Measurements from ENCODE around the gene CEP44. TPM values are rescaled to one million over a fixed set of nuclear protein-coding genes. Genes with fewer than 3 reads are reported as not detected.

The CEP44 gene
- polyA plus RNA-seq, 1 donor from 2014 or later: 19.3 TPM

GRCh38 chr4:174307694-174308093 is 24.0 kb downstream of the CEP44 start:
- H3K4me2 ChIP-seq (ENCODE audit: low read length): no peak overlapping the region
- no peaks in the 10 kb centered on the region for H3F3A ChIP-seq (ENCODE audit: insufficient read depth, low read length, poor library complexity, severe bottlenecking)
- H3K9me2 ChIP-seq (ENCODE audit: insufficient read depth, low read length): no peaks in the 10 kb centered on the region
- H3K9ac ChIP-seq (ENCODE audit: low read length): no peak overlapping the region
- no peaks in the 10 kb centered on the region for H4K20me1 ChIP-seq (ENCODE audit: insufficient read depth)
- no peaks in the 10 kb centered on the region for H3K27me3 ChIP-seq (ENCODE audit: insufficient read depth, low read depth, low read length)
- no peaks in the 10 kb centered on the region for H3K36me3 ChIP-seq (ENCODE audit: insufficient read depth, low read length)
- no peak overlapping the region for H3K4me3 ChIP-seq (ENCODE audit: low read length)
- H3K79me2 ChIP-seq (replicated peaks; ENCODE audit: insufficient read depth, low read length): no peaks in the 10 kb centered on the region
- H3K9me3 ChIP-seq (ENCODE audit: low read length): no peaks in the 10 kb centered on the region
- no peak overlapping the region for H2AFZ ChIP-seq (ENCODE audit: low read depth, low read length)
- no peak overlapping the region for H3K27ac ChIP-seq (ENCODE audit: low read length)
- no peak for TF ChIP-seq MXI1 (conservative IDR thresholded peaks at IDR 0.05; ENCODE audit: poor library complexity, severe bottlenecking)
- TF ChIP-seq POLR2AphosphoS5 (IDR thresholded peaks at IDR 0.05): no peak

DNA sequence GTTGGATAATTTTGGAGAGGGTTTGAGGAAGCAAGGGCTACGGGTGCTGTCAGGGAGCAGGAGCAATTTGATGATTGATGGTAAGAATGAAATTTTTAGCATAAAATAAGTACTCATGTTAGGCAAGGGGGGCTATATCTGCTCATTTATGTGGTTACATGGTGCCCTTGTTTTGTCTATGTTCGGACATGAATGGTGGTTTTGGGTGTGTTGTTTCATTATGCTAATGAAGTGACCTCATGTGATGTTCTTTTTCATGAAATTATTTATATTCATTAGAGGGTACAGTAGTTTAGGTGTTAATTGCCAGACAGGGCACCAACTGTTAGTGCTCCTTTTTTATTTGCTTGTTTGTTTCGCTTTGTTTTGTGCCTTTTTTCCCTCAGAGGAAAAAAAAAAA is 29.3 kb downstream of the CEP44 start:
- H2AFZ ChIP-seq (ENCODE audit: low read depth, low read length): no peak overlapping the region
- H3K9me2 ChIP-seq (ENCODE audit: insufficient read depth, low read length): no peaks in the 10 kb centered on the region
- no peak overlapping the region for H3K27ac ChIP-seq (ENCODE audit: low read length)
- H3F3A ChIP-seq (ENCODE audit: insufficient read depth, low read length, poor library complexity, severe bottlenecking): no peaks in the 10 kb centered on the region
- H3K4me2 ChIP-seq (ENCODE audit: low read length): no peak overlapping the region
- no peak for TF ChIP-seq RAD21 (conservative IDR thresholded peaks at IDR 0.05)
- no peak for TF ChIP-seq CTCF (IDR thresholded peaks at IDR 0.05; ENCODE audit: poor library complexity, severe bottlenecking)
- TF ChIP-seq EZH2 (IDR thresholded peaks at IDR 0.05; ENCODE audit: borderline replicate concordance, insufficient read depth, low read length, poor library complexity, severe bottlenecking): no peak
- TF ChIP-seq EP300 (conservative IDR thresholded peaks at IDR 0.05; ENCODE audit: poor library complexity, severe bottlenecking): no peak
- TF ChIP-seq TAF1 (IDR thresholded peaks at IDR 0.05; ENCODE audit: low read depth): no peak
- TF ChIP-seq MXI1 (conservative IDR thresholded peaks at IDR 0.05; ENCODE audit: poor library complexity, severe bottlenecking): no peak
- no peak overlapping the region for H3K4me3 ChIP-seq (ENCODE audit: low read length)
- no peaks in the 10 kb centered on the region for H3K36me3 ChIP-seq (ENCODE audit: insufficient read depth, low read length)
- no peaks in the 10 kb centered on the region for H3K27me3 ChIP-seq (ENCODE audit: insufficient read depth, low read depth, low read length)
- no peaks in the 10 kb centered on the region for H3K79me2 ChIP-seq (replicated peaks; ENCODE audit: insufficient read depth, low read length)
- no peak overlapping the region for H3K9ac ChIP-seq (ENCODE audit: low read length)
- no peaks in the 10 kb centered on the region for H4K20me1 ChIP-seq (ENCODE audit: insufficient read depth)
- no peaks in the 10 kb centered on the region for H3K9me3 ChIP-seq (ENCODE audit: low read length)

DNA sequence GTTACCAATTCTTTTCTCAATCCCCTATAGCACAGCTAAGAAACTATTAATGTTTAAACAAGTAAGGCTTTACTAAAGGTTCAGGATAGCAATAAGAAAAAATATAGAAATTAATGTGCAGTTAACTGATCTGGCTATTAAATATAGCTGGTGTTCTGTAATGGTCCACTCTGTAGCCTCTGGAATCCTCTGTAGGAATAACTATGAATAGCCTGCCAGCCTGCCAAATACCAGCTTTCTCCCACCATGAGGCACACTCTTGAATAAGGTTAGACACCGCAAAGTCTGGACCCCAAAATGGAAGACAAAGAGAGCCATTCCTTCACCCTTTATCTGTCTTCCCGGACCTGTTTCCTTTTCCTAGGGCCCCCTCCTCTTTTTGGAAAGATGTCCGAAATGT is 30.6 kb downstream of the CEP44 start:
- Histone ChIP-seq H3K36me3 (ENCODE audit: insufficient read depth, low read length) (no peaks in the 10 kb centered on the region), H3K4me3 (ENCODE audit: low read length) (no peak overlapping the region), H3K9ac (ENCODE audit: low read length) (no peak overlapping the region), H3F3A (ENCODE audit: insufficient read depth, low read length, poor library complexity, severe bottlenecking) (no peaks in the 10 kb centered on the region), H3K79me2 (replicated peaks; ENCODE audit: insufficient read depth, low read length) (no peaks in the 10 kb centered on the region), H3K27ac (ENCODE audit: low read length) (no peak overlapping the region), H3K4me2 (ENCODE audit: low read length) (no peak overlapping the region), H3K9me2 (ENCODE audit: insufficient read depth, low read length) (no peaks in the 10 kb centered on the region), H2AFZ (ENCODE audit: low read depth, low read length) (no peak overlapping the region), H3K27me3 (ENCODE audit: insufficient read depth, low read depth, low read length) (no peaks in the 10 kb centered on the region), H3K9me3 (ENCODE audit: low read length) (no peaks in the 10 kb centered on the region), H4K20me1 (ENCODE audit: insufficient read depth) (no peaks in the 10 kb centered on the region)
- TF ChIP-seq MXI1 (conservative IDR thresholded peaks at IDR 0.05; ENCODE audit: poor library complexity, severe bottlenecking) (no peak), RAD21 (conservative IDR thresholded peaks at IDR 0.05) (no peak), TAF1 (IDR thresholded peaks at IDR 0.05; ENCODE audit: low read depth) (no peak), POLR2AphosphoS5 (IDR thresholded peaks at IDR 0.05) (no peak), EP300 (conservative IDR thresholded peaks at IDR 0.05; ENCODE audit: poor library complexity, severe bottlenecking) (no peak), CTCF (IDR thresholded peaks at IDR 0.05; ENCODE audit: poor library complexity, severe bottlenecking) (no peak), REST (IDR thresholded peaks at IDR 0.05; ENCODE audit: borderline replicate concordance) (no peak), SMC3 (conservative IDR thresholded peaks at IDR 0.05; ENCODE audit: poor library complexity) (no peak), EZH2 (IDR thresholded peaks at IDR 0.05; ENCODE audit: borderline replicate concordance, insufficient read depth, low read length, poor library complexity, severe bottlenecking) (no peak)

Data from neural cell (in vitro differentiated cells).